Rectal smooth muscle tissue (tissue), 1 donor: ENCODE results near the gene NES.

Experiments
- H3K27ac ChIP-seq: one replicate; pipeline ENCODE4 v1.7.0; 2013; ENCODE audit warnings: low read depth, low read length, inconsistent platforms
- H3K27me3 ChIP-seq: one replicate; pipeline ENCODE4 v1.7.0; 2013; ENCODE audit warnings: low read length; ENCODE audit not compliant: control insufficient read depth, insufficient read depth
- H3K36me3 ChIP-seq: one replicate; pipeline ENCODE4 v1.7.0; 2013; ENCODE audit warnings: low read length; ENCODE audit not compliant: control insufficient read depth, insufficient read depth
- H3K4me1 ChIP-seq: one replicate; pipeline ENCODE4 v1.7.0; 2013; ENCODE audit warnings: low read length; ENCODE audit not compliant: control insufficient read depth, insufficient read depth
- H3K4me3 ChIP-seq: one replicate; pipeline ENCODE4 v1.7.0; 2013; ENCODE audit warnings: low read length
- H3K9ac ChIP-seq: one replicate; pipeline ENCODE4 v1.7.0; 2013; ENCODE audit warnings: low read length

Gene NES

GRCh38 chr1:156624814-156625435 lies 52.3 kb downstream of the NES start:
- Histone ChIP-seq H3K27ac (no peak overlapping the region), H3K36me3 (no peaks in the 10 kb centered on the region), H3K27me3 (peaks cover 25% of the 10 kb centered on the region), H3K9ac (no peak overlapping the region), H3K4me1 (peaks cover 8% of the 10 kb centered on the region), H3K4me3 (peak overlapping the region; percentile 49)

GRCh38 chr1:156623946-156624813 lies 53.0 kb downstream of the NES start:
- no peak overlapping the region for H3K9ac ChIP-seq
- no peaks in the 10 kb centered on the region for H3K36me3 ChIP-seq
- no peak overlapping the region for H3K27ac ChIP-seq
- H3K4me3 ChIP-seq = peak overlapping the region; percentile 49
- H3K4me1 ChIP-seq = peaks cover 8% of the 10 kb centered on the region
- H3K27me3 ChIP-seq = peaks cover 27% of the 10 kb centered on the region

- Histone ChIP-seq H3K27me3 (peaks cover 27% of the 10 kb centered on the region), H3K9ac (no peak overlapping the region)
Measured at GRCh38 chr1:156622581-156623297, 54.5 kb downstream of the NES start.

GRCh38 chr1:156619582-156619955 lies 57.6 kb downstream of the NES start:
- Histone ChIP-seq H3K4me3 (no peak overlapping the region), H3K36me3 (no peaks in the 10 kb centered on the region), H3K4me1 (peaks cover 12% of the 10 kb centered on the region), H3K27me3 (peaks cover 14% of the 10 kb centered on the region), H3K9ac (no peak overlapping the region), H3K27ac (no peak overlapping the region)

More at GRCh38 chr1:156622581-156623297, 54.5 kb downstream of the NES start:
- Histone ChIP-seq H3K36me3 (no peaks in the 10 kb centered on the region), H3K27ac (no peak overlapping the region), H3K4me1 (peaks cover 8% of the 10 kb centered on the region), H3K4me3 (no peak overlapping the region)

- no peak within 1 kb of the TSS for H3K9ac ChIP-seq
- no peak within 1 kb of the TSS for H3K4me3 ChIP-seq
- H3K27me3 ChIP-seq = peaks cover 13% of the 10 kb centered on the region
- peaks cover 12% of the 10 kb centered on the region for H3K4me1 ChIP-seq
- no peak within 1 kb of the TSS for H3K27ac ChIP-seq
- H3K36me3 ChIP-seq = no peaks in the 10 kb centered on the region
Measured at GRCh38 chr1:156618853-156619581, 58.2 kb downstream of the NES start, which contains the start of gene HAPLN2. HAPLN2 (plus strand) TSS chr1:156619415; CDS start chr1:156623491, 4,076 bp downstream.
